GM12873 (cell line): ENCODE measurements around the gene PYROXD2.

Source experiments
- TF ChIP-seq, protein P1 (sequence below): IDR thresholded peaks from 2 replicates; pipeline ENCODE4 v1.5.1; 2012; ENCODE audit warnings: low read depth, mild to moderate bottlenecking, moderate library complexity, low read length, control low read depth; ENCODE audit not compliant: insufficient read depth; ENCODE audit errors: missing control alignments

PYROXD2 gene

GRCh38 chr10:98384531-98385133, 30.4 kb downstream of the PYROXD2 start:
- TF ChIP-seq, protein P1, sequence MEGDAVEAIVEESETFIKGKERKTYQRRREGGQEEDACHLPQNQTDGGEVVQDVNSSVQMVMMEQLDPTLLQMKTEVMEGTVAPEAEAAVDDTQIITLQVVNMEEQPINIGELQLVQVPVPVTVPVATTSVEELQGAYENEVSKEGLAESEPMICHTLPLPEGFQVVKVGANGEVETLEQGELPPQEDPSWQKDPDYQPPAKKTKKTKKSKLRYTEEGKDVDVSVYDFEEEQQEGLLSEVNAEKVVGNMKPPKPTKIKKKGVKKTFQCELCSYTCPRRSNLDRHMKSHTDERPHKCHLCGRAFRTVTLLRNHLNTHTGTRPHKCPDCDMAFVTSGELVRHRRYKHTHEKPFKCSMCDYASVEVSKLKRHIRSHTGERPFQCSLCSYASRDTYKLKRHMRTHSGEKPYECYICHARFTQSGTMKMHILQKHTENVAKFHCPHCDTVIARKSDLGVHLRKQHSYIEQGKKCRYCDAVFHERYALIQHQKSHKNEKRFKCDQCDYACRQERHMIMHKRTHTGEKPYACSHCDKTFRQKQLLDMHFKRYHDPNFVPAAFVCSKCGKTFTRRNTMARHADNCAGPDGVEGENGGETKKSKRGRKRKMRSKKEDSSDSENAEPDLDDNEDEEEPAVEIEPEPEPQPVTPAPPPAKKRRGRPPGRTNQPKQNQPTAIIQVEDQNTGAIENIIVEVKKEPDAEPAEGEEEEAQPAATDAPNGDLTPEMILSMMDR: no peak

- TF ChIP-seq, protein P1: no peak
These were observed 31.1 kb downstream of the PYROXD2 start for GRCh38 chr10:98383869-98384268.

GRCh38 chr10:98382691-98383101, 32.3 kb downstream of the PYROXD2 start:
- TF ChIP-seq, protein P1: no peak

- TF ChIP-seq, protein P1: no peak
These were observed 34.3 kb downstream of the PYROXD2 start for GRCh38 chr10:98380493-98381339.

DNA sequence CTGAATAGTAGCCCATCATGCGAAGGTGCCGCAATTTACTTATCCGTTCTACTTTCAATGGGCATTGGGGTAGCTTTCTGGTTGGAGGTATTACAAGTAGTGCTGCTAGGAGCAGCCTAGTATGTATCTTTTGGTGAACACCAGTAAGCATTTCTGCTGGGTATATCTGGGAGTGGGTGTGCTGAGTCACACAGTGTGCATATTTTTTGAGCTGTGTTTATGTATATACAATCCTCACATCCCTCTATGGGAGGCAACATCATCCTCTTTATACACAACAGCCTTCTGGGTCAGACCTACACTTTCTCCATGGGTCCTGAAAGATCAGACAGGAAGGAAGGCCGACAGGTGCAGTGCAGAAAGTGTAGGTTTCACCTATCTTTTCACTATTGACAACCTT, 36.3 kb downstream of the PYROXD2 start:
- TF ChIP-seq, protein P1: no peak

- TF ChIP-seq, protein P1: no peak
These were observed 37.4 kb downstream of the PYROXD2 start for GRCh38 chr10:98377536-98377935.

- TF ChIP-seq, protein P1: no peak
These were observed 38.0 kb downstream of the PYROXD2 start for GRCh38 chr10:98377001-98377400.
